ENCODE data around the gene CLIC4.

Gene CLIC4

GRCh38 chr1:24828887-24829192 lies 83.6 kb downstream of the CLIC4 start:
- Histone ChIP-seq H3K27me3 (replicated peaks; ENCODE audit: control insufficient read depth, insufficient read depth, low read length) (no peaks in the 10 kb centered on the region), H3K9ac (ENCODE audit: low read length) (no peak overlapping the region), H3K4me3 (ENCODE audit: low read length) (no peak overlapping the region), H3K36me3 (ENCODE audit: control insufficient read depth, insufficient read depth, low read length, severe bottlenecking) (peaks cover 5% of the 10 kb centered on the region), H3K4me1 (ENCODE audit: control insufficient read depth, insufficient read depth, low read length) (peaks cover 47% of the 10 kb centered on the region), H3K9me3 (ENCODE audit: control insufficient read depth, low read length) (no peaks in the 10 kb centered on the region)
- no peak for DNase-seq (ENCODE audit: low read depth)

DNA sequence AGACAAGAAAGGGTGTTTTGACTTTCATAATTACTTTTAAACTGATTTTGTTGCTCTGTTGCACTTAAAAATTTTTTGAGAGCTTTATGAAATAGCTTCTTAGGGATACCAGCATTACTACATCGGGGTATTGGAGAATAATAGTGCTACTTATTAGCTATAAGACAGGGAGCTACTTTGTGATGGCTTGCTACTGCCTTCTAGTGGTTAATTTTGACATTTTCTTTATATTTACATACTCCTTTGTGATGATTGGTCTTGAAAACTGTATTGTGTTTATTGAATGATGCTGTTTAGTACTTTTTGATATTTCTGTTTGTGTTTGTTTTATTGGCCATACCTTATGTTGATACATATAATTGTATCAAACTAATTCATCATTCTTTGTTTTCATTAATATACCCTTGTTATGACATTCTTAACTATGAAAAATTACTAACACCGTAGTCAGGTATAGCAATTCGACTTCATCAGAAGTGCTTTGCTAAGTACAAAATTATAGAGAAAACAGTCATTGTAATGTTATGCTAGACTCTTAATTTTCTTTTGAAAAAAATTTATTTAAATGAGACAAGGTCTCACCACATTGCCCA lies 85.5 kb downstream of the CLIC4 start:
- H3K9ac ChIP-seq (ENCODE audit: low read length), result peak overlapping the region; percentile 27
- H3K4me1 ChIP-seq (ENCODE audit: control insufficient read depth, insufficient read depth, low read length), result peaks cover 43% of the 10 kb centered on the region
- peaks cover 5% of the 10 kb centered on the region for H3K36me3 ChIP-seq (ENCODE audit: control insufficient read depth, insufficient read depth, low read length, severe bottlenecking)
- no peak overlapping the region for H3K4me3 ChIP-seq (ENCODE audit: low read length)
- H3K9me3 ChIP-seq (ENCODE audit: control insufficient read depth, low read length), result no peaks in the 10 kb centered on the region
- peak; percentile 81 for DNase-seq (ENCODE audit: low read depth)
- no peaks in the 10 kb centered on the region for H3K27me3 ChIP-seq (replicated peaks; ENCODE audit: control insufficient read depth, insufficient read depth, low read length)

DNA sequence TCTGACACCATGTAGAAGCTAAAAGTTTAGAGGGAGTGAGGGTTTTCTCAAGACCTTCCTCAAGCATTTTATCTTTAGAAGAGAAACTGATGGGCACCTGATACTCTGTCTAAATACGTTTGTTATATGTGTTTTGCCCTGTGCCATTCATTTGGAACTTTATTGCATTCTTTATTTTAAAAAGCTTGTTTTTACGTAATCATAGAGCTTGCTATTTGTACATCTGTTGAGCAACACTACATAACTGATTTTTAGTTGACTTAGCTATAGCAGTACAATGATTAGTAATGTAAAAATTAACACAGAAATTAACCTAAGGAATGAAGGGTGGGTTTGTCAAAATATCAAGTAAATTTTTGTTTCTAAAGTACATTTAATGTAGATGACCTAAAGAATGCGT lies 96.3 kb downstream of the CLIC4 start:
- H3K9ac ChIP-seq (ENCODE audit: low read length), result peak overlapping the region; percentile 14
- no peaks in the 10 kb centered on the region for H3K9me3 ChIP-seq (ENCODE audit: control insufficient read depth, low read length)
- no peaks in the 10 kb centered on the region for H3K27me3 ChIP-seq (replicated peaks; ENCODE audit: control insufficient read depth, insufficient read depth, low read length)
- peaks cover 51% of the 10 kb centered on the region for H3K36me3 ChIP-seq (ENCODE audit: control insufficient read depth, insufficient read depth, low read length, severe bottlenecking)
- H3K4me3 ChIP-seq (ENCODE audit: low read length), result no peak overlapping the region
- peaks cover 23% of the 10 kb centered on the region for H3K4me1 ChIP-seq (ENCODE audit: control insufficient read depth, insufficient read depth, low read length)
- DNase-seq (ENCODE audit: low read depth), result peak; percentile 35

DNA sequence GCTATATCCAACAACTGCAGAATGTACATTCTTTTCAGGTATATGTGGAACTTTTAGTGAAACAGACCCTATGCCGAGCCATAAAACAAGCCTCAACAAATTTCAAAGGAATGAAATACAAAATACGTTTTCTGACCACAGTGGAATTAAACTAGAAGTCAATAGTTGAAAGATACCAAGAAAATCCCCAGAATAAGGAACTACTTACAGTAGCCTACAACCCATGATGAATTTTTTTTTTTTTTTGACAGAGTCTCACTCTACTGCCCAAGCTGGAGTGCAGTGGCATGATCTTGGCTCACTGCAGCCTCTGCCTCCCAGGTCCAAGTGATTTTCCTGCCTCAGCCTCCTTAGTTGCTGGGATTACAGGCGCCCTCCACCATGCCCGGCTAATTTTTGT lies 101.4 kb downstream of the CLIC4 start:
- DNase-seq (ENCODE audit: low read depth), result no peak
- H3K9ac ChIP-seq (ENCODE audit: low read length), result no peak overlapping the region
- H3K9me3 ChIP-seq (ENCODE audit: control insufficient read depth, low read length), result no peaks in the 10 kb centered on the region
- H3K36me3 ChIP-seq (ENCODE audit: control insufficient read depth, insufficient read depth, low read length, severe bottlenecking), result peaks cover 39% of the 10 kb centered on the region
- H3K4me1 ChIP-seq (ENCODE audit: control insufficient read depth, insufficient read depth, low read length), result peaks cover 44% of the 10 kb centered on the region
- no peaks in the 10 kb centered on the region for H3K27me3 ChIP-seq (replicated peaks; ENCODE audit: control insufficient read depth, insufficient read depth, low read length)
- no peak overlapping the region for H3K4me3 ChIP-seq (ENCODE audit: low read length)

- peak; percentile 91 for DNase-seq (ENCODE audit: low read depth)
- Histone ChIP-seq H3K4me1 (ENCODE audit: control insufficient read depth, insufficient read depth, low read length) (peaks cover 31% of the 10 kb centered on the region), H3K4me3 (ENCODE audit: low read length) (peak overlapping the region; percentile 75), H3K27me3 (replicated peaks; ENCODE audit: control insufficient read depth, insufficient read depth, low read length) (no peaks in the 10 kb centered on the region), H3K36me3 (ENCODE audit: control insufficient read depth, insufficient read depth, low read length, severe bottlenecking) (peaks cover 29% of the 10 kb centered on the region), H3K9me3 (ENCODE audit: control insufficient read depth, low read length) (no peaks in the 10 kb centered on the region), H3K9ac (ENCODE audit: low read length) (peak overlapping the region; percentile 78)
Measured at GRCh38 chr1:24847995-24848881, 103.0 kb downstream of the CLIC4 start.

- DNase-seq (ENCODE audit: low read depth), result no peak
- H3K4me3 ChIP-seq (ENCODE audit: low read length), result no peak overlapping the region
- no peak overlapping the region for H3K9ac ChIP-seq (ENCODE audit: low read length)
- peaks cover 28% of the 10 kb centered on the region for H3K4me1 ChIP-seq (ENCODE audit: control insufficient read depth, insufficient read depth, low read length)
- no peaks in the 10 kb centered on the region for H3K27me3 ChIP-seq (replicated peaks; ENCODE audit: control insufficient read depth, insufficient read depth, low read length)
- H3K36me3 ChIP-seq (ENCODE audit: control insufficient read depth, insufficient read depth, low read length, severe bottlenecking), result peaks cover 21% of the 10 kb centered on the region
- H3K9me3 ChIP-seq (ENCODE audit: control insufficient read depth, low read length), result no peaks in the 10 kb centered on the region
Measured at GRCh38 chr1:24849672-24850295, 104.5 kb downstream of the CLIC4 start.

DNA sequence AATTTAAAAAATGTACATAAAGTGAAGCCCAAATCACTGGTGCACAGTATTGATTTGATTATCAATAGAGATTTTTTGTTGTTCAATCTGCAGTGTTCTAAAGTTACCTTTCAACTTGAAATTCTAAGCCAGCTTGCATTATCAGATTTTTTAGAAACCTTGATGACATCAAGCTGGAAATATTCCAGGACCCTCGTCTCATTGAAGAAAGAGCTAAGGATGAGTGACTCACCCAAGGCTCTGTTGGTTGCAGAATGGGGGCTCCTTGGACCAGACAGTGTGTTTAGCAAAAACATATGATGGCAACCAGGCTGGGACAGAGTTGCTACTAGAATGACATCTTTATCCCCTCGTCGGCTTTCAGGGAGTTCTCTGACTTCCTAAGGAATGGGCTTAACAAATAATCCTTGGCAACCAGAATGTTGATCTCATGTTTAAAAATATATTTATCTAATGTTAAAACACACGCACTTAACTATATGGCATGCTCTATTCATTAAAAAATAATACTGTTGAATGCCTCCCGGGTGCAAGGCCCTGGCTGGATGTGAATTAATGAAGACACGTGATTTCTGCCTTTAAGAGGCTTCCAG lies 105.2 kb downstream of the CLIC4 start:
- H3K9me3 ChIP-seq (ENCODE audit: control insufficient read depth, low read length), result no peaks in the 10 kb centered on the region
- DNase-seq (ENCODE audit: low read depth), result no peak
- no peak overlapping the region for H3K4me3 ChIP-seq (ENCODE audit: low read length)
- H3K27me3 ChIP-seq (replicated peaks; ENCODE audit: control insufficient read depth, insufficient read depth, low read length), result no peaks in the 10 kb centered on the region
- peaks cover 17% of the 10 kb centered on the region for H3K36me3 ChIP-seq (ENCODE audit: control insufficient read depth, insufficient read depth, low read length, severe bottlenecking)
- H3K4me1 ChIP-seq (ENCODE audit: control insufficient read depth, insufficient read depth, low read length), result peaks cover 28% of the 10 kb centered on the region
- H3K9ac ChIP-seq (ENCODE audit: low read length), result no peak overlapping the region

DNA sequence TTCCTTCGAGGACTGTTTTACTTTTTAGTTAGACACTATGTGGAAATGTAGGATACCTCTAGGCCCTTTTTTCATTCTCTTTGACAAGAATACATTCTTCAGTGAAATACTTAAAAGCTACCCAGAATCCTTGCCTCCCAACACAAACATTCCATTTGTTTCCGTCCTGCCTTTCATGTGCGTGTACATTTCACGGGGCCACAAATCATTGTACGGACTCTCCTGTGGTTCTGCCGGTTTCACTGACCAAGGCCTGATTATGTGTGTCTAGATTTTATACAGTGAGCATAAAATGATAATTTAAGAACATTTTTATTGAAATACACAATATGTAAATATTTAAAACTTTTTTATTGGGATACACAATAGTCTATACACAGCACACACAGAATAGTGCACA lies 108.4 kb downstream of the CLIC4 start:
- Histone ChIP-seq H3K27me3 (replicated peaks; ENCODE audit: control insufficient read depth, insufficient read depth, low read length) (no peaks in the 10 kb centered on the region), H3K36me3 (ENCODE audit: control insufficient read depth, insufficient read depth, low read length, severe bottlenecking) (no peaks in the 10 kb centered on the region), H3K9me3 (ENCODE audit: control insufficient read depth, low read length) (no peaks in the 10 kb centered on the region), H3K9ac (ENCODE audit: low read length) (no peak overlapping the region), H3K4me3 (ENCODE audit: low read length) (no peak overlapping the region), H3K4me1 (ENCODE audit: control insufficient read depth, insufficient read depth, low read length) (peaks cover 18% of the 10 kb centered on the region)
- DNase-seq (ENCODE audit: low read depth), result no peak

DNA sequence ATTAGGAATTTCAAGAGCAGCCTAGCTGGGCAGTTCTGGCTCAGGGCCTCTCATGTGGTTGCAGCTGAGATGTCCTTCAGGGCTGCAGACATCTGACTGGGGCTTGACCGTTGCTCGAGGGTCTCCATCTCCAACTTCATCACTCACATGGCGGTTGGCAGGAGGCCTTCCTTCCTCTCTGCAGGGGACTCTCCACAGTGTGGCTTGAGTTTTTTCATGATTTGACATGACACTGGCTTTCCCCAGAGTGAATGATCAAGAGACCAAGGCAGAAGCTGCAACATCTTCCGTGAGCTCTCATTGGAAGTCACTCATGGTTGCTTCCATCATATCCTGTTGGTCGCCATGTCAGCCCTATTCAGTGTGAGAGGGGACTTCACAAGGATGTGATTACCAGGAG lies 110.2 kb downstream of the CLIC4 start:
- Histone ChIP-seq H3K4me3 (ENCODE audit: low read length) (no peak overlapping the region), H3K27me3 (replicated peaks; ENCODE audit: control insufficient read depth, insufficient read depth, low read length) (no peaks in the 10 kb centered on the region), H3K4me1 (ENCODE audit: control insufficient read depth, insufficient read depth, low read length) (peaks cover 1% of the 10 kb centered on the region), H3K9ac (ENCODE audit: low read length) (no peak overlapping the region), H3K9me3 (ENCODE audit: control insufficient read depth, low read length) (no peaks in the 10 kb centered on the region), H3K36me3 (ENCODE audit: control insufficient read depth, insufficient read depth, low read length, severe bottlenecking) (no peaks in the 10 kb centered on the region)
- no peak for DNase-seq (ENCODE audit: low read depth)

- no peak overlapping the region for H3K9ac ChIP-seq (ENCODE audit: low read length)
- H3K27me3 ChIP-seq (replicated peaks; ENCODE audit: control insufficient read depth, insufficient read depth, low read length), result no peaks in the 10 kb centered on the region
- DNase-seq (ENCODE audit: low read depth), result no peak
- no peaks in the 10 kb centered on the region for H3K36me3 ChIP-seq (ENCODE audit: control insufficient read depth, insufficient read depth, low read length, severe bottlenecking)
- H3K4me3 ChIP-seq (ENCODE audit: low read length), result no peak overlapping the region
- no peaks in the 10 kb centered on the region for H3K4me1 ChIP-seq (ENCODE audit: control insufficient read depth, insufficient read depth, low read length)
- no peaks in the 10 kb centered on the region for H3K9me3 ChIP-seq (ENCODE audit: control insufficient read depth, low read length)
Measured at GRCh38 chr1:24856787-24857506, 111.7 kb downstream of the CLIC4 start.

Data from adipocyte (in vitro differentiated cells).